ENCODE measurements around the gene PTPRN.

Gene PTPRN

GRCh38 chr2:219244789-219245147 is 64.4 kb downstream of the PTPRN start:
- no peak for DNase-seq (ENCODE audit: low spot score)

- DNase-seq (ENCODE audit: low spot score), result no peak
Observed at GRCh38 chr2:219243291-219243761, 65.9 kb downstream of the PTPRN start.

Data from hematopoietic multipotent progenitor cell treated with erythropoietin and hydrocortisone succinate and interleukin-3 and kit ligand, for 17 days (in vitro differentiated cells).